HCT116 (cell line): Measurements from ENCODE around the gene TMPRSS3. TPM values are rescaled to one million over a fixed set of nuclear protein-coding genes. Genes with fewer than 3 reads are reported as not detected.

Experiments
- ATAC-seq: fragments of 200-7000 bp; cut with Tn5 transposase; 2 replicates; pipeline ENCODE4 v1.9.1; 2020; ENCODE audit warnings: mild to moderate bottlenecking, moderate library complexity
- BruUV-seq: library from RNA; stranded (reverse); fragments of 400-500 nt; replicated peaks from 2 replicates; lab custom pipeline; 2021; lab: Mats Ljungman, UMichigan
- CTCF ChIA-PET: fragments of 300-600 bp; sonication (Branson Sonifier 250); formaldehyde crosslinking; loops from one replicate; lab custom pipeline; 2021; ENCODE audit warnings: antibody characterized with exemption; lab: Charles Lee
- POLR2A ChIA-PET: fragments of 300-600, 350-600 bp; sonication (Branson Sonifier 250); formaldehyde crosslinking; loops from one replicate; lab custom pipeline; 2021; ENCODE audit warnings: antibody characterized with exemption; lab: Charles Lee
- RAD21 ChIA-PET, 2 experiments: fragments of 300-600 bp; sonication (Branson Sonifier 250); formaldehyde crosslinking; loops; one replicate each; lab custom pipeline; 2023; ENCODE audit warnings: low total read pairs in 2 of 2; ENCODE audit not compliant: uncharacterized antibody in 2 of 2, unreplicated experiment in 2 of 2, low non-redundant PET in 1 of 2; lab: Charles Lee
- DNase-seq: peaks from one replicate; pipeline ENCODE4 v3.0.0-alpha.2; 2010; ENCODE audit warnings: low read depth, low spot score
- H2AFZ ChIP-seq: fragments of 200-600 bp; shearing (Covaris generic), sonication (generic); 2 replicates; pipeline ENCODE4 v1.6.1; 2017; ENCODE audit warnings: low read depth, mixed run types, mixed read lengths, antibody characterized with exemption, low read length; ENCODE audit not compliant: poor library complexity, severe bottlenecking
- H3K27ac ChIP-seq: 2 replicates; pipeline ENCODE4 v1.5.1; 2012; ENCODE audit warnings: low read depth, low read length
- H3K27me3 ChIP-seq: fragments of 200-600 bp; sonication (generic); 2 replicates; pipeline ENCODE4 v1.6.1; 2016; ENCODE audit warnings: mixed run types, low read length, mixed read lengths; ENCODE audit not compliant: insufficient read depth
- H3K36me3 ChIP-seq, 2 experiments: fragments of 200-500 bp in 1 of 2; fragments of 200-600 bp in 1 of 2; sonication (Bioruptor generic) in 1 of 2; sonication (generic) in 1 of 2; 2 replicates each; pipeline versions ENCODE4 v1.5.1 to v1.6.1; 2014 to 2016; ENCODE audit warnings: low read length in 2 of 2, inconsistent platforms in 1 of 2, mixed read lengths in 1 of 2, mixed run types in 1 of 2; ENCODE audit not compliant: insufficient read depth in 2 of 2, control insufficient read depth in 1 of 2
- H3K4me1 ChIP-seq, 2 experiments: fragments of 200-600 bp in 1 of 2; sonication (generic) in 1 of 2; 2 replicates each; pipeline versions ENCODE4 v1.5.1 to v1.6.1; 2012 to 2017; ENCODE audit warnings: low read length in 2 of 2, inconsistent platforms in 1 of 2, mild to moderate bottlenecking in 1 of 2, mixed read lengths in 1 of 2, mixed run types in 1 of 2, moderate library complexity in 1 of 2; ENCODE audit not compliant: insufficient read depth in 2 of 2, control insufficient read depth in 1 of 2
- H3K4me2 ChIP-seq: fragments of 200-600 bp; sonication (generic); 2 replicates; pipeline ENCODE4 v1.6.1; 2017; ENCODE audit warnings: mixed run types, low read length, mixed read lengths
- H3K4me3 ChIP-seq, 2 experiments: fragments of 200-600 bp in 1 of 2; sonication (generic) in 1 of 2; replicated peaks in 1 of 2; 2 replicates each; pipeline ENCODE4 v1.5.1; 2011 to 2016; ENCODE audit warnings: low read length in 2 of 2, control low read depth in 1 of 2, low read depth in 1 of 2, mild to moderate bottlenecking in 1 of 2, mixed read lengths in 1 of 2, mixed run types in 1 of 2
- H3K79me2 ChIP-seq: fragments of 200-600 bp; sonication (generic); 2 replicates; pipeline ENCODE4 v1.6.1; 2017; ENCODE audit warnings: mild to moderate bottlenecking, mixed run types, low read length, moderate library complexity, mixed read lengths; ENCODE audit not compliant: insufficient read depth
- H3K9ac ChIP-seq: fragments of 200-600 bp; sonication (generic); 2 replicates; pipeline ENCODE4 v1.6.1; 2016; ENCODE audit warnings: low read length, mixed read lengths
- H3K9me2 ChIP-seq: fragments of 200-600 bp; sonication (generic), shearing (Covaris generic); 2 replicates; pipeline ENCODE4 v1.6.1; 2017; ENCODE audit warnings: mixed run types, mild to moderate bottlenecking, moderate library complexity; ENCODE audit not compliant: insufficient read depth
- H3K9me3 ChIP-seq, 2 experiments: fragments of 200-500 bp in 1 of 2; fragments of 200-600 bp in 1 of 2; sonication (Bioruptor generic) in 1 of 2; sonication (generic) in 1 of 2; 2 replicates each; pipeline ENCODE4 v1.6.1; 2014 to 2017; ENCODE audit warnings: low read length in 2 of 2, mixed read lengths in 2 of 2, inconsistent platforms in 1 of 2, low read depth in 1 of 2, mild to moderate bottlenecking in 1 of 2, mixed run types in 1 of 2, moderate library complexity in 1 of 2; ENCODE audit not compliant: control insufficient read depth in 1 of 2, insufficient read depth in 1 of 2
- H4K20me1 ChIP-seq: fragments of 200-600 bp; sonication (generic), shearing (Covaris generic); 2 replicates; pipeline ENCODE4 v1.6.1; 2017; ENCODE audit warnings: mixed run types, mild to moderate bottlenecking, moderate library complexity; ENCODE audit not compliant: insufficient read depth
- CBX3 ChIP-seq: IDR thresholded peaks from 2 replicates; pipeline ENCODE4 v1.6.1; 2012; ENCODE audit warnings: low read depth
- CTCF ChIP-seq, 3 experiments: fragments of 200-600 bp in 1 of 3; sonication (generic) in 1 of 3; IDR thresholded peaks in 2 of 3; conservative IDR thresholded peaks in 1 of 3; 2 replicates each; pipeline ENCODE4 v1.5.1; 2012 to 2017; ENCODE audit warnings: low read depth in 2 of 3, low read length in 2 of 3, antibody characterized with exemption in 1 of 3, borderline replicate concordance in 1 of 3, control low read depth in 1 of 3, mild to moderate bottlenecking in 1 of 3, mixed read lengths in 1 of 3, mixed run types in 1 of 3, moderate library complexity in 1 of 3; ENCODE audit not compliant: insufficient read depth in 1 of 3
- EGR1 ChIP-seq: IDR thresholded peaks from 2 replicates; pipeline ENCODE4 v1.6.1; 2012; ENCODE audit warnings: low read depth
- EZH2 ChIP-seq: fragments of 200-600 bp; sonication (generic); IDR thresholded peaks from 2 replicates; pipeline ENCODE4 v1.6.1; 2017; ENCODE audit warnings: antibody characterized with exemption, mixed run types
- EZH2phosphoT487 ChIP-seq: fragments of 200-600 bp; IDR thresholded peaks from 2 replicates; pipeline ENCODE4 v1.6.1; 2018; ENCODE audit warnings: antibody characterized with exemption, borderline replicate concordance
- FOSL1 ChIP-seq: IDR thresholded peaks from 2 replicates; pipeline ENCODE4 v1.6.1; 2012; ENCODE audit warnings: low read depth
- MAX ChIP-seq: IDR thresholded peaks from 2 replicates; pipeline ENCODE4 v1.6.1; 2012
- POLR2A ChIP-seq: IDR thresholded peaks from 2 replicates; pipeline ENCODE4 v1.7.0; 2011; ENCODE audit warnings: borderline replicate concordance; ENCODE audit not compliant: insufficient read depth, insufficient read length; ENCODE audit errors: extremely low read depth
- POLR2AphosphoS5 ChIP-seq: IDR thresholded peaks from 2 replicates; pipeline ENCODE4 v1.6.1; 2011; ENCODE audit warnings: mild to moderate bottlenecking, low read depth, low read length, moderate library complexity
- RAD21 ChIP-seq: IDR thresholded peaks from 2 replicates; pipeline ENCODE4 v1.6.1; 2012; ENCODE audit warnings: low read depth, mild to moderate bottlenecking
- REST ChIP-seq: IDR thresholded peaks from 2 replicates; pipeline ENCODE4 v1.6.1; 2012; ENCODE audit warnings: low read depth
- SRF ChIP-seq: IDR thresholded peaks from 2 replicates; pipeline ENCODE4 v1.6.1; 2012; ENCODE audit warnings: low read depth
- YY1 ChIP-seq: IDR thresholded peaks from 2 replicates; pipeline ENCODE4 v1.6.1; 2011; ENCODE audit warnings: low read length, low read depth, moderate library complexity, mild to moderate bottlenecking; ENCODE audit not compliant: insufficient replicate concordance; ENCODE audit errors: extremely low read depth
- ZFX ChIP-seq: fragments of 450-650 bp; IDR thresholded peaks from 2 replicates; pipeline ENCODE4 v1.6.1; 2017
- ZNF274 ChIP-seq: fragments of 200-500 bp; sonication (Bioruptor generic); IDR thresholded peaks from 2 replicates; pipeline ENCODE4 v1.6.1; 2014; ENCODE audit warnings: mild to moderate bottlenecking, low read depth, low read length, inconsistent platforms
- intact Hi-C: fragments of 100-400 bp; cut with micrococcal nuclease; formaldehyde crosslinking; loops from 2 replicates; pipeline ENCODE4 v1.10.0; 2022
- total RNA-seq: library from RNA; stranded (reverse); gene quantifications from one replicate; pipeline ENCODE4 v1.2.1, GENCODE V29; 2021; ENCODE audit not compliant: unreplicated experiment

The TMPRSS3 gene
- total RNA-seq, 1 experiment from 2014 or later, result not detected

GRCh38 chr21:42412636-42412933, 16.7 kb upstream of the TMPRSS3 start:
- Histone ChIP-seq H3K4me1 (peaks cover 9 to 16% of the 10 kb centered on the region in 2 experiments), H3K4me2 (no peak overlapping the region), H3K27me3 (no peaks in the 10 kb centered on the region), H2AFZ (no peak overlapping the region), H3K9me3 (no peaks in the 10 kb centered on the region), H3K36me3 (no peaks in the 10 kb centered on the region), H3K79me2 (no peaks in the 10 kb centered on the region), H3K27ac (no peak overlapping the region), H3K9ac (no peak overlapping the region), H4K20me1 (no peaks in the 10 kb centered on the region), H3K9me2 (no peaks in the 10 kb centered on the region), H3K4me3 (no peak overlapping the region)
- intact Hi-C loops, result no loop called here
- no TSS peak for BruUV-seq
- RAD21 ChIA-PET, result no interaction called here
- POLR2A ChIA-PET, result no interaction called here
- TF ChIP-seq REST, result no peak
- CTCF ChIA-PET, result no interaction called here
- no peak for DNase-seq
- ATAC-seq, result no peak

- H3K27ac ChIP-seq, result no peak overlapping the region
- H3K4me3 ChIP-seq, result no peak overlapping the region
- intact Hi-C loops, result no loop called here
- no TSS peak for BruUV-seq
- TF ChIP-seq MAX (no peak), POLR2A (no peak), EGR1 (no peak), YY1 (no peak), EZH2 (no peak), ZFX (no peak), POLR2AphosphoS5 (no peak), ZNF274 (no peak), CTCF (IDR thresholded peaks at IDR 0.05 in 2 of 3, conservative IDR thresholded peaks at IDR 0.05 in 1 of 3; ENCODE audit: borderline replicate concordance in 1 of 3, insufficient read depth in 1 of 3, low read depth in 2 of 3, low read length in 2 of 3) (no peak), EZH2phosphoT487 (no peak), CBX3 (no peak), FOSL1 (no peak), RAD21 (no peak), SRF (no peak)
- ChIA-PET RAD21 (no interaction called here), POLR2A (no interaction called here), CTCF (interaction anchor here (0.8 to 1.0 kb wide), 2 partner anchors 13 to 19 kb away, joined by 3 to 4 read pairs; no protein-coding TSS in a partner anchor)
- H2AFZ ChIP-seq, result no peak overlapping the region
- no peak overlapping the region for H3K9ac ChIP-seq
- H3K4me1 ChIP-seq, result peaks cover 9 to 16% of the 10 kb centered on the region in 2 experiments
- DNase-seq, result no peak
- no peaks in the 10 kb centered on the region for H3K9me2 ChIP-seq
- no peak overlapping the region for H3K4me2 ChIP-seq
- H3K79me2 ChIP-seq, result no peaks in the 10 kb centered on the region
- no peak for ATAC-seq
- no peaks in the 10 kb centered on the region for H4K20me1 ChIP-seq
- H3K36me3 ChIP-seq, result no peaks in the 10 kb centered on the region
- no peaks in the 10 kb centered on the region for H3K27me3 ChIP-seq
- H3K9me3 ChIP-seq, result no peaks in the 10 kb centered on the region
These were observed 16.2 kb upstream of the TMPRSS3 start for GRCh38 chr21:42411891-42412635.
